Trophoblast cell (in vitro differentiated cells and primary cell): ENCODE results near the gene SLC39A6.

Experiments
- DNase-seq, 2 donors: peaks; one replicate each; pipeline ENCODE4 v3.0.0-alpha.2; 2016
- H2AFZ ChIP-seq: 2 replicates; pipeline ENCODE4 v1.6.1; 2013; ENCODE audit warnings: low read length, moderate library complexity, mild to moderate bottlenecking; ENCODE audit not compliant: insufficient read depth, poor library complexity
- H2AK5ac ChIP-seq: 2 replicates; pipeline ENCODE4 v1.6.1; 2013; ENCODE audit warnings: mild to moderate bottlenecking, low read length
- H2BK120ac ChIP-seq: 2 replicates; pipeline ENCODE4 v1.6.1; 2013; ENCODE audit warnings: low read length, mild to moderate bottlenecking, moderate library complexity; ENCODE audit not compliant: insufficient read depth, poor library complexity
- H2BK12ac ChIP-seq: 2 replicates; pipeline ENCODE4 v1.6.1; 2013; ENCODE audit warnings: mild to moderate bottlenecking, low read length, moderate library complexity
- H2BK5ac ChIP-seq: 2 replicates; pipeline ENCODE4 v1.6.1; 2013; ENCODE audit warnings: low read length, low read depth, moderate library complexity, mild to moderate bottlenecking; ENCODE audit not compliant: poor library complexity
- H3K14ac ChIP-seq: 2 replicates; pipeline ENCODE4 v1.6.1; 2013; ENCODE audit warnings: mild to moderate bottlenecking, low read length
- H3K18ac ChIP-seq: 2 replicates; pipeline ENCODE4 v1.6.1; 2013; ENCODE audit warnings: mild to moderate bottlenecking, low read length
- H3K23ac ChIP-seq: 2 replicates; pipeline ENCODE4 v1.6.1; 2013; ENCODE audit warnings: low read length
- H3K27ac ChIP-seq: 2 replicates; pipeline ENCODE4 v1.5.1; 2013; ENCODE audit warnings: low read depth, mild to moderate bottlenecking, inconsistent platforms, low read length, moderate library complexity
- H3K27me3 ChIP-seq: 2 replicates; pipeline ENCODE4 v1.6.1; 2013; ENCODE audit warnings: inconsistent platforms, mild to moderate bottlenecking, low read length, moderate library complexity; ENCODE audit not compliant: insufficient read depth
- H3K36me3 ChIP-seq, 2 experiments: 1 replicate in 1 of 2; 2 replicates in 1 of 2; pipeline ENCODE4 v1.6.1; 2013; ENCODE audit warnings: low read length in 2 of 2, mild to moderate bottlenecking in 2 of 2, moderate library complexity in 1 of 2; ENCODE audit not compliant: insufficient read depth in 2 of 2, control insufficient read depth in 1 of 2
- H3K4ac ChIP-seq: 2 replicates; pipeline ENCODE4 v1.6.1; 2013; ENCODE audit warnings: low read depth, mild to moderate bottlenecking, low read length, moderate library complexity
- H3K4me1 ChIP-seq, 2 experiments: 1 replicate in 1 of 2; 2 replicates in 1 of 2; pipeline ENCODE4 v1.6.1; 2013; ENCODE audit warnings: low read length in 2 of 2, mild to moderate bottlenecking in 2 of 2, moderate library complexity in 1 of 2; ENCODE audit not compliant: insufficient read depth in 2 of 2, control insufficient read depth in 1 of 2
- H3K4me2 ChIP-seq: 2 replicates; pipeline ENCODE4 v1.6.1; 2013; ENCODE audit warnings: inconsistent platforms, mild to moderate bottlenecking, low read length, moderate library complexity
- H3K4me3 ChIP-seq: 2 replicates; pipeline ENCODE4 v1.5.1; 2013; ENCODE audit warnings: mild to moderate bottlenecking, low read depth, low read length, inconsistent platforms
- H3K79me1 ChIP-seq: one replicate; pipeline ENCODE4 v1.6.1; 2013; ENCODE audit warnings: low read length
- H3K79me2 ChIP-seq: 2 replicates; pipeline ENCODE4 v1.6.1; 2013; ENCODE audit warnings: low read length, mild to moderate bottlenecking; ENCODE audit not compliant: control insufficient read depth, insufficient read depth, poor library complexity
- H3K9ac ChIP-seq: 2 replicates; pipeline ENCODE4 v1.6.1; 2013; ENCODE audit warnings: mild to moderate bottlenecking, low read length
- H3K9me3 ChIP-seq: 2 replicates; pipeline ENCODE4 v1.6.1; 2013; ENCODE audit warnings: low read depth, mild to moderate bottlenecking, control low read depth, inconsistent platforms, low read length; ENCODE audit not compliant: insufficient read depth
- H4K12ac ChIP-seq: 2 replicates; pipeline ENCODE4 v1.6.1; 2013; ENCODE audit warnings: low read depth, mild to moderate bottlenecking, low read length, moderate library complexity
- H4K8ac ChIP-seq: 2 replicates; pipeline ENCODE4 v1.6.1; 2013; ENCODE audit warnings: low read depth, mild to moderate bottlenecking, low read length, moderate library complexity
- H4K91ac ChIP-seq: one replicate; pipeline ENCODE4 v1.6.1; 2013; ENCODE audit warnings: low read depth, mild to moderate bottlenecking, low read length, moderate library complexity
- WGBS: extraction: QIAGEN DNeasy Blood & Tissue Kit; methylation state at CpG from one replicate; pipeline ENCODE4 v1.1.7; 2013; ENCODE audit warnings: missing lambda C conversion rate; ENCODE audit not compliant: insufficient read length, insufficient coverage; ENCODE audit errors: extremely low coverage; 5-methylcytosine and 5-hydroxymethylcytosine counted together

SLC39A6 gene

GRCh38 chr18:36139245-36139644 lies 10.1 kb upstream of the SLC39A6 start:
- H4K12ac ChIP-seq: no peak overlapping the region
- H3K4me1 ChIP-seq: no peaks in the 10 kb centered on the region
- H3K14ac ChIP-seq: no peak overlapping the region
- H4K8ac ChIP-seq: no peak overlapping the region
- no peak overlapping the region for H2BK120ac ChIP-seq
- no peak overlapping the region for H3K4me2 ChIP-seq
- peak; percentile 58 to 67 for DNase-seq
- H2AK5ac ChIP-seq: no peak overlapping the region
- H3K9ac ChIP-seq: no peak overlapping the region
- no peak overlapping the region for H2AFZ ChIP-seq
- no peak overlapping the region for H2BK12ac ChIP-seq
- no peak overlapping the region for H3K23ac ChIP-seq
- no peak overlapping the region for H3K27ac ChIP-seq
- no peaks in the 10 kb centered on the region for H3K9me3 ChIP-seq
- no peak overlapping the region for H3K4ac ChIP-seq
- H3K79me2 ChIP-seq: no peaks in the 10 kb centered on the region
- H2BK5ac ChIP-seq: no peak overlapping the region
- no CpG with 5 or more reads among the region's 5 CpGs for WGBS
- H3K79me1 ChIP-seq: no peaks in the 10 kb centered on the region
- H3K18ac ChIP-seq: no peak overlapping the region
- no peaks in the 10 kb centered on the region for H3K27me3 ChIP-seq
- H3K4me3 ChIP-seq: no peak overlapping the region
- no peak overlapping the region for H4K91ac ChIP-seq
- peaks cover 18 to 22% of the 10 kb centered on the region in 2 experiments for H3K36me3 ChIP-seq

GRCh38 chr18:36135264-36135663 lies 6.1 kb upstream of the SLC39A6 start:
- no peaks in the 10 kb centered on the region for H3K79me1 ChIP-seq
- peaks cover 2% of the 10 kb centered on the region for H3K79me2 ChIP-seq
- no peak for DNase-seq
- no peak overlapping the region for H3K18ac ChIP-seq
- WGBS: no CpG with 5 or more reads among the region's 1 CpG
- H3K4me3 ChIP-seq: no peak overlapping the region
- no peak overlapping the region for H2AFZ ChIP-seq
- H4K91ac ChIP-seq: no peak overlapping the region
- H3K4ac ChIP-seq: no peak overlapping the region
- H3K36me3 ChIP-seq: peaks cover 9 to 14% of the 10 kb centered on the region in 2 experiments
- no peak overlapping the region for H4K12ac ChIP-seq
- no peaks in the 10 kb centered on the region for H3K27me3 ChIP-seq
- H2BK5ac ChIP-seq: no peak overlapping the region
- no peak overlapping the region for H3K27ac ChIP-seq
- H3K9ac ChIP-seq: no peak overlapping the region
- no peak overlapping the region for H2AK5ac ChIP-seq
- peaks cover 0 to 5% of the 10 kb centered on the region in 2 experiments for H3K4me1 ChIP-seq
- no peak overlapping the region for H3K4me2 ChIP-seq
- H3K23ac ChIP-seq: no peak overlapping the region
- no peak overlapping the region for H2BK120ac ChIP-seq
- no peak overlapping the region for H2BK12ac ChIP-seq
- no peak overlapping the region for H4K8ac ChIP-seq
- no peak overlapping the region for H3K14ac ChIP-seq
- no peaks in the 10 kb centered on the region for H3K9me3 ChIP-seq

GRCh38 chr18:36132756-36133155 lies 3.6 kb upstream of the SLC39A6 start:
- H2BK12ac ChIP-seq: no peak overlapping the region
- H3K4me3 ChIP-seq: no peak overlapping the region
- H2AK5ac ChIP-seq: no peak overlapping the region
- H3K4me2 ChIP-seq: no peak overlapping the region
- no peak overlapping the region for H2BK5ac ChIP-seq
- no peak overlapping the region for H3K14ac ChIP-seq
- no peak overlapping the region for H4K8ac ChIP-seq
- no peak overlapping the region for H2BK120ac ChIP-seq
- H3K9ac ChIP-seq: no peak overlapping the region
- peaks cover 10% of the 10 kb centered on the region for H3K79me1 ChIP-seq
- H3K9me3 ChIP-seq: no peaks in the 10 kb centered on the region
- H3K79me2 ChIP-seq: peaks cover 9% of the 10 kb centered on the region
- WGBS: no CpG with 5 or more reads among the region's 3 CpGs
- no peak overlapping the region for H3K27ac ChIP-seq
- peaks cover 2 to 4% of the 10 kb centered on the region in 2 experiments for H3K36me3 ChIP-seq
- no peak overlapping the region for H2AFZ ChIP-seq
- H3K18ac ChIP-seq: no peak overlapping the region
- no peak for DNase-seq
- no peak overlapping the region for H4K91ac ChIP-seq
- no peak overlapping the region for H4K12ac ChIP-seq
- peaks cover 2 to 7% of the 10 kb centered on the region in 2 experiments for H3K4me1 ChIP-seq
- no peak overlapping the region for H3K23ac ChIP-seq
- H3K4ac ChIP-seq: peak overlapping the region; percentile 64
- H3K27me3 ChIP-seq: no peaks in the 10 kb centered on the region

- no peak overlapping the region for H4K12ac ChIP-seq
- WGBS: no CpG with 5 or more reads among the region's 9 CpGs
These were observed 2.7 kb upstream of the SLC39A6 start for GRCh38 chr18:36131692-36132483.

More at GRCh38 chr18:36131692-36132483, 2.7 kb upstream of the SLC39A6 start:
- peaks cover 2 to 7% of the 10 kb centered on the region in 2 experiments for H3K4me1 ChIP-seq
- H4K91ac ChIP-seq: no peak overlapping the region
- no peak overlapping the region for H2AK5ac ChIP-seq
- no peak overlapping the region for H3K4me3 ChIP-seq
- H3K14ac ChIP-seq: no peak overlapping the region
- H4K8ac ChIP-seq: no peak overlapping the region
- H3K27me3 ChIP-seq: no peaks in the 10 kb centered on the region
- no peak overlapping the region for H3K9ac ChIP-seq
- H3K18ac ChIP-seq: no peak overlapping the region
- H2BK5ac ChIP-seq: no peak overlapping the region
- H2BK12ac ChIP-seq: no peak overlapping the region
- no peak overlapping the region for H2BK120ac ChIP-seq
- no peak overlapping the region for H3K23ac ChIP-seq
- H3K36me3 ChIP-seq: peaks cover 2% of the 10 kb centered on the region in 2 experiments
- no peak overlapping the region for H2AFZ ChIP-seq
- peaks cover 10% of the 10 kb centered on the region for H3K79me1 ChIP-seq
- H3K27ac ChIP-seq: no peak overlapping the region
- H3K4ac ChIP-seq: peak overlapping the region; percentile 91
- no peak for DNase-seq
- H3K79me2 ChIP-seq: peaks cover 9% of the 10 kb centered on the region
- no peak overlapping the region for H3K4me2 ChIP-seq
- H3K9me3 ChIP-seq: no peaks in the 10 kb centered on the region
